Thoracic aorta (tissue), 2 donors: ENCODE results near the gene PRRT1B. TPM values are rescaled to one million over a fixed set of nuclear protein-coding genes. Genes with fewer than 3 reads are reported as not detected.

ENCODE experiments used
- ATAC-seq: fragments of 150-250 bp; one replicate; pipeline ENCODE4 v1.8.0; 2017; ENCODE audit warnings: low read depth; ENCODE audit not compliant: insufficient number of reproducible peaks, low FRiP score
- DNase-seq: peaks from one replicate; pipeline ENCODE4 v3.0.0-alpha.2; 2020; ENCODE audit warnings: low spot score
- H3K27ac ChIP-seq, 2 donors: fragments of 200-600 bp; sonication (generic); 1 replicate in 1 of 2; 2 replicates in 1 of 2; pipeline ENCODE4 v1.5.1; 2016; ENCODE audit warnings: mild to moderate bottlenecking in 2 of 2, moderate library complexity in 2 of 2
- H3K27me3 ChIP-seq: fragments of 200-600 bp; sonication (generic); replicated peaks from 2 replicates; pipeline ENCODE4 v1.6.0; 2016; ENCODE audit warnings: mild to moderate bottlenecking; ENCODE audit not compliant: insufficient read depth
- H3K36me3 ChIP-seq: fragments of 200-600 bp; sonication (generic); one replicate; pipeline ENCODE4 v1.5.1; 2016
- H3K4me1 ChIP-seq, 2 donors: fragments of 200-600 bp; sonication (generic); 1 replicate in 1 of 2; 2 replicates in 1 of 2; pipeline versions ENCODE4 v1.5.1 to v1.6.0; 2016; ENCODE audit warnings: low read depth in 2 of 2, mild to moderate bottlenecking in 1 of 2; ENCODE audit not compliant: control insufficient read depth in 1 of 2
- H3K4me3 ChIP-seq: fragments of 200-600 bp; sonication (generic); 2 replicates; pipeline ENCODE4 v1.5.1; 2016; ENCODE audit warnings: mild to moderate bottlenecking
- H3K9me3 ChIP-seq: fragments of 200-600 bp; sonication (generic); 2 replicates; pipeline ENCODE4 v1.5.1; 2016
- CTCF ChIP-seq: fragments of 200-600 bp; sonication (generic); IDR thresholded peaks from one replicate; pipeline ENCODE4 v1.5.1; 2019; ENCODE audit warnings: antibody characterized with exemption
- total RNA-seq, 2 donors: library from RNA; depleted of rRNA; stranded (reverse); fragments of >200 nt; gene quantifications; one replicate each; pipeline versions ENCODE4 v1.1.0 to v1.2.3, GENCODE V29; 2016

Gene PRRT1B
- total RNA-seq, 2 donors from 2014 or later: not detected

GRCh38 chr9:131559421-131560000 lies 14.2 kb downstream of the PRRT1B start:
- peaks cover 4% of the 10 kb centered on the region for H3K9me3 ChIP-seq
- no peak for DNase-seq
- H3K36me3 ChIP-seq: no peaks in the 10 kb centered on the region
- H3K4me3 ChIP-seq: no peak overlapping the region
- no peak for ATAC-seq
- no peaks in the 10 kb centered on the region for H3K27me3 ChIP-seq
- H3K4me1 ChIP-seq: no peaks in the 10 kb centered on the region
- TF ChIP-seq CTCF: no peak
- H3K27ac ChIP-seq: no peak overlapping the region

- H3K4me3 ChIP-seq: no peak overlapping the region
- ATAC-seq (no peak), DNase-seq (no peak)
- TF ChIP-seq CTCF: no peak
- H3K4me1 ChIP-seq: no peaks in the 10 kb centered on the region
- no peak overlapping the region for H3K27ac ChIP-seq
- peaks cover 4% of the 10 kb centered on the region for H3K9me3 ChIP-seq
- no peaks in the 10 kb centered on the region for H3K27me3 ChIP-seq
- no peaks in the 10 kb centered on the region for H3K36me3 ChIP-seq
Observed at GRCh38 chr9:131562032-131562959, 17.0 kb downstream of the PRRT1B start.

DNA sequence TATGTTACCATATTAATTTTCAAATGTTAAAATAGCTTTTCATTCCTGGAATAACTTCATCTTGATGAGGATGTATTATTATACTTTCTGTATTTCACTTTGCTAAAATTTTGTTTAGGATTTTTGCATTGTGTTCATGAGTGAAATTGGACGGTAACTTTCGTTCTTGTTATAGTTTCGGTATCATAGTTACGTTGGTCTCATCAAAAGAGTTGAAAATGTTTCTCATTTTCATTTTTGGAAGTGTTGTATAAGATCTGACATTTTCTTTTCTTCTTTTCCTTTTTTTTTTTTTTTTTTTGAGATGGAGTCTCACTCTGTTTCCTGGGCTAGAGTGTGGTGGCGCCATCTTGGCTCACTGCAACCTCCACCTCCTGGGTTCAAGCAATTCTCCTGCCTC lies 20.0 kb downstream of the PRRT1B start:
- Histone ChIP-seq H3K27ac (no peak overlapping the region), H3K4me1 (no peaks in the 10 kb centered on the region), H3K9me3 (peaks cover 4% of the 10 kb centered on the region), H3K4me3 (no peak overlapping the region), H3K27me3 (no peaks in the 10 kb centered on the region), H3K36me3 (peaks cover 5% of the 10 kb centered on the region)
- TF ChIP-seq CTCF: no peak
- ATAC-seq (no peak), DNase-seq (no peak)

- no peak for ATAC-seq
Observed at GRCh38 chr9:131566158-131566557, 20.8 kb downstream of the PRRT1B start.

More at GRCh38 chr9:131566158-131566557, 20.8 kb downstream of the PRRT1B start:
- Histone ChIP-seq H3K4me3 (no peak overlapping the region), H3K4me1 (no peaks in the 10 kb centered on the region), H3K27me3 (no peaks in the 10 kb centered on the region), H3K36me3 (peaks cover 5% of the 10 kb centered on the region), H3K27ac (no peak overlapping the region), H3K9me3 (peaks cover 4% of the 10 kb centered on the region)
- TF ChIP-seq CTCF: no peak
- no peak for DNase-seq
